Subcutaneous preadipocyte (primary cell): Measurements from ENCODE around the gene FXYD7. TPM values are rescaled to one million over a fixed set of nuclear protein-coding genes. Genes with fewer than 3 reads are reported as not detected.

Source experiments
- small RNA-seq: library from RNA; depleted of rRNA; stranded (forward); fragments of <200 nt; gene quantifications from one replicate; pipeline ENCODE3, GENCODE V24; 2012
- total RNA-seq: library from RNA; depleted of rRNA; stranded (reverse); fragments of >200 nt; gene quantifications from 2 replicates; pipeline ENCODE4 v1.2.3, GENCODE V29; 2012

Gene FXYD7, protein sequence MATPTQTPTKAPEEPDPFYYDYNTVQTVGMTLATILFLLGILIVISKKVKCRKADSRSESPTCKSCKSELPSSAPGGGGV
- total RNA-seq, result not detected in 2 replicates

DNA sequence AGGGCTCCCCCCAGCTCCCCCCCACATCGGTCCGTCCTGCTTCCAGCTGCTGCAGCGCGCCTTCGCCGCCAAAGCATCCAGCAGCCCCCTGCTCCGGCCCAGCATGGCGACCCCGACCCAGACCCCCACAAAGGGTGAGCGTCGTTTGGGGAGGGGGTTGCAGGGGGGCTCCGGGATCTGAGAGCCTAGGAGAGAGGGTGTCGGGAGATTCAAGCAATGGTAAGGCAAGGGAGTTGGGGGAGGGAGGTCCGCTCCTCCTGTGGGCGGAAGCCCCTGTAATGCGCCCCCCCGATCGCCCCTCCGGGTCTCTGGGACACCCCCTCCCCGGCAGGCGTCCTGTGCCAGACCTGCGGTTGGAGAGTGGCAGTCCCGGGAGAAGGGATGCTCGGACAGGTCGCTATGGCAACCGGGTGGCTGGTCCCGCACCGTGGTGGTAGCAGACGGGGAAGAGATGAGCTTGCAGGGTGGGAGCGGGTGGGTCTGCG lies at the start of gene FXYD7:
Gene FXYD7, plus strand, starts transcription at position 25 of the 485 bp plus-strand sequence. Its CDS starts 79 bp downstream, at position 104.

DNA sequence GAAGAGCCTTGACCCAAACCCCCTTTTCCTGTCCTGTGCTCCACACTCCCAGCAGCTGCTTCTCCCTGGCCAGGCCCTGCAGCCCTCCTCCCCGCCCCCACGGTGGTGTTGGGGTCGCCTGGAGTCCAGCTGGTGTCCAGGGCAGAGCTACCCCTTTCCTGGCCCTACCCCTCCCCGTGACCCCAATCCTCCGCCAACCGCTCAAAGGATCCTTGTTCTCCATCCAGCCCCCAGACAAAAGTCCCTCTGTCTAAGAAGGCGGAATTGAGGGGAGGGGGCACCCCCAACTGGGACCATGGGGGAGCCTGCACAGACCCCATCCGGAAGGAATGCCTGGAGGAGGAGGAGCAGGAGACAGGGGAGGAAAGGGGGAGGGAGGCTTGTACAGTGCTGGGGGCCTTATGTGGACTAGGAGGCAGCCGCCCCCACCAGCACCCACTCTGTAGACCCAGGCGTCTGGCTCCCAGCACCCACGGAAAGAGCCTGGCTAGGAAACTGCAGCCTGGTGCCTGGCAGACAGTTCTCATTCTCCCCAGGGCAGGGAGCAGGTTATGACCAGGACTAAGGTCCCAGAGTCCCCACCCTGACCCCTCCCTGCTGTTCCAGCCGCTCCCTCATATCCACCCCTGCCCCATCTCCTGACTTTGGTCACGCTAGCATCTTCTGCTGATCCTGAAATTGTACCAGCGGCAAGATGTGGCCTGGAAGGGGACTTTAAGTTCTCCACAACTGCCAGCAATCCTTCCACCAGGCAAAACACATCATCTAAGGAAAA lies 27.7 kb upstream of the FXYD7 start, which contains the start of gene FXYD3:
Gene FXYD3, plus strand, starts transcription at position 647 of the 775 bp plus-strand sequence. CDS start 3,554 bp downstream, outside the sequence.

DNA sequence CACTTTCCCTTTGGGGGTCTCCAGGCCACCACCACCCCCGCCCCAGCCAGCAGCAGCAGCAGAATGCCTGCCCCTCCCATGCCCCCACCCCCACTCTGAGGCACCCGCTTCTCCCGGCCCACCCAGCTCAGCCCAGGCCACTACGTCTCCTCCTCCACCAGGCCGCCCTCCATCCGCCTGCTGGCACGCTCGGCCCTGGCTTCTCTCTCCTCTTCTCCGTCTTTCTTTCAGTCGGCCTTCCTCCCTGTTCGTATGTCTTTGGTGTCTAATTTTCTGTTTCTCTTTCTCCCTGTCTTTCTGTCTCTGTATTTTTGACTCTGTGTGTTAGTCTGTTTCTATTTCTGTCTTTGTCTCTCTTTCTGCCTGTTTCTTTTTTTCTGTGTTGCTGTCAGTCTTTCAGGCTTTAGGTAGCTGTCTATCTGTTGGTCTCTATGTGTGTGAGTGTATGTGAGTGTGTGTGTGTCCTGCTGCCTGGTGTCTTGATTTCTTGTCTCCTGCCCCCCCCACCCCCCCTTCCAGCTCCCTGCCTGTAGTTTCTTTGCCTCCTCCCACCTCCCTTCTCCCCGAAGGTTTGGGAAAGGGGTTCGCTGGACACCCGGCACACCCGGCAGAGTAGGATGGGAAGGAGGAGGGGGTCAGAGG lies 8.3 kb upstream of the FXYD7 start, which contains the start of gene LGI4:
Gene LGI4, minus strand, starts transcription at position 459 of the 642 bp plus-strand sequence. Its CDS starts 379 bp downstream, at position 80.

DNA sequence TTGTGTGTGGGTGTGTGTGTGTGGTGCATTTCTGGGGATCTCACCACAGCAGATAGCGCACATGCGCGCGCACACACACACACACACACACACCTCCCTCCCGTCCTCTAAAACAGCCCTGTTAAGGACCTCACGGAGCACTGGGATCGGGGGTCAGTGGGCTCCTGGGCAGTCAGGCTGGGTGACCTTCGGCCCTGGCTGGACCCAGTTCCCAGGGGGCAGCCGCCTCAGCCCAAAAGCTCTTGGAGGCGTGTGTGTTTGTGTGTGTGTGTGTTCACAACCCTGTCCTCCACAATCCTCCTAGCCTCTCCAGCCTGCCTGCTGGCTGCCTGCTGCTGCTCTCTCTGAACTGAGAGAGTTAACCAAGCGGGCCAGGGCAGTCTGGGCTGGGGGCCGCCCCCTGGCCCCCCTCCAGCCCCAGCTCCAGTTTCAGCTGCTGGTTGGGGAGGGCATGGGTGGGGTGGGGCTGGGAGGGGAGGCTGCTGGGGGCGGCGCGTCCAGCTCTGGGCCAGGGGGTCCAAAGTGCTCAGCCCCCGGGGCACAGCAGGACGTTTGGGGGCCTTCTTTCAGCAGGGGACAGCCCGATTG lies 4.7 kb upstream of the FXYD7 start, which contains the start of gene FXYD1:
Gene FXYD1, plus strand, starts transcription at position 520 of the 588 bp plus-strand sequence. CDS start 1,256 bp downstream, outside the sequence.

DNA sequence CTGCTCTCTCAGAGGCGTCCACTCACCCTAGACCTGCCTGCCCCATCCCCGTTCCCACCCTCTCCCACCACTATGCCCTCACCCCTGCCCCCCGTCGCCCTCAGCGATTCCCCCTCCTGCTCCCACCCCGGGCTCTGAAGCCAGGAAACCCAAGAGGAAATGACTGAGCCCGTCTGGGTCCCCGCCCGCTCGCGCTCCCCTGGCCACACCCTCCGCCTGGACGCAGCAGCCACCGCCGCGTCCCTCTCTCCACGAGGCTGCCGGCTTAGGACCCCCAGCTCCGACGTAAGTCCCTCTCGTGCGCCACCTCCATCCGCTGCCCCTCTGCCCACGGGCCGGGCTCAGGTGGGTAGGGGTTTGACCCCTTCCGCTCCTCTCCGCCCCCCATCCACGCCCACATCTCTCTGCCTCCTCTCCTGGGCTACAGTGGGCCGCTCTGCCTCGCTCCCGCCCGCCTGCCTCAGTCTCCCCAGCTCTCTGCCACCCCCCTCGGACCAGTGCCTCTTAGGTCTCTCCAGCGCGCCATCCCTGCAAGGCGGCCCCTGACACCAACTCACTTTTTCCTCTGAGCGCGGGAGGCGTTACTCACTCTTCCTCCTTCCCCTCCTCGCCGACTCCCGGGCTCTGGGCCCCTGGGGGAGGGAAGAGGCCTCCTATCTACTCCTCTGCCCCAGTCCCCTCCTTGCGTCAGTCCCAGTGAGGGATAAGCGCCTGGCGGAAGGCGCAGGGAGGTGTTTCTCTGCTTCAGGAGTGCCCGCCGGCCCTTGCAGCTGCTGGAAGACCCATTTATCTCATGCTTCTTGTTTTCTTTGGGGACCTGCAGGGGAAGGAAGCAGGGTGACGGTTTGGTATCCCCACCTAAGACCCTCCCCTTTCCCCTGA lies 11.7 kb downstream of the FXYD7 start, which contains the start of gene FXYD5:
Gene FXYD5, plus strand, starts transcription at position 211 of the 882 bp plus-strand sequence. CDS start 816 bp downstream, outside the sequence.

Small RNA genes within 50 kb of the gene (small RNA-seq; reads per million reads assigned to genes)
- gene AC020907.2, result not detected

Other genes starting within 250 kb of the FXYD7 start
- 2.6 and 2.7 TPM in 2 replicates for gene ZNF30, start 216.4 kb upstream of the FXYD7 start, total RNA-seq
- gene ZNF792, start 179.0 kb upstream of the FXYD7 start, total RNA-seq, result 3.1 and 3.7 TPM in 2 replicates
- gene GRAMD1A, start 142.9 kb upstream of the FXYD7 start, total RNA-seq, result 21.3 and 31.5 TPM in 2 replicates
- 2.2 TPM in 2 replicates for gene SCN1B, start 112.8 kb upstream of the FXYD7 start, total RNA-seq
- not detected in 2 replicates for gene HPN, start 101.5 kb upstream of the FXYD7 start, total RNA-seq
- not detected in 2 replicates for gene FXYD3, start 27.4 kb upstream of the FXYD7 start, total RNA-seq
- gene LGI4, start 8.2 kb upstream of the FXYD7 start, total RNA-seq, result under 0.01 and 0.20 TPM in 2 replicates
- 1.5 TPM in 1 of 2 replicates, not detected in the other for gene FXYD1, start 4.4 kb upstream of the FXYD7 start, total RNA-seq
- gene FXYD5, start 11.5 kb downstream of the FXYD7 start, total RNA-seq, result 64.9 and 80.5 TPM in 2 replicates
- gene FAM187B, start 85.5 kb downstream of the FXYD7 start, total RNA-seq, result not detected in 2 replicates
- 0.73 and 0.98 TPM in 2 replicates for gene LSR, start 105.7 kb downstream of the FXYD7 start, total RNA-seq
- 53.6 and 59.4 TPM in 2 replicates for gene USF2, start 125.7 kb downstream of the FXYD7 start, total RNA-seq
- not detected in 2 replicates for gene HAMP, start 139.3 kb downstream of the FXYD7 start, total RNA-seq
- 0.59 TPM in 1 of 2 replicates, not detected in the other for gene MAG, start 148.9 kb downstream of the FXYD7 start, total RNA-seq
- 1.4 TPM in 1 of 2 replicates, not detected in the other for gene CD22, start 185.9 kb downstream of the FXYD7 start, total RNA-seq
- not detected in 2 replicates for gene FFAR1, start 204.6 kb downstream of the FXYD7 start, total RNA-seq
- not detected in 2 replicates for gene FFAR3, start 215.2 kb downstream of the FXYD7 start, total RNA-seq
- not detected in 2 replicates for gene GPR42, start 227.8 kb downstream of the FXYD7 start, total RNA-seq